ENCODE data around the gene HSBP1. TPM values are rescaled to one million over a fixed set of nuclear protein-coding genes. Genes with fewer than 3 reads are reported as not detected.

HSBP1 gene
- total and polyA plus RNA-seq, 2 of the 8 experiments (the other 6 are each of a cell fraction or from before 2014, with no cell fraction given): 78.4 to 219 TPM

- no peaks in the 10 kb centered on the region for H3K79me2 ChIP-seq (ENCODE audit: control insufficient read depth in 1 of 2, insufficient read depth in 2 of 2, low read length in 2 of 2)
- peak overlapping the region; percentile 40; the same call in 1 of the 2 replicates for H3K18ac ChIP-seq (ENCODE audit: extremely low read depth, low read length)
- H3K9ac ChIP-seq (replicated peaks in 1 of 4; ENCODE audit: extremely low read depth in 1 of 4, low read depth in 3 of 4, low read length in 3 of 4): no peak overlapping the region
- H2BK120ac ChIP-seq (replicated peaks; ENCODE audit: low read depth, low read length): peak overlapping the region; percentile 55
- H3K23ac ChIP-seq (ENCODE audit: insufficient read length): no peak overlapping the region
- FAIRE-seq: no peak
- WGBS, 2 experiments (ENCODE audit: extremely low coverage in 1 of 2, insufficient coverage in 1 of 2, insufficient read length in 1 of 2, insufficient replicate concordance in 2 of 2, low coverage in 1 of 2, low lambda C conversion rate in 2 of 2, missing lambda C conversion rate in 1 of 2): 82% methylated on average over 5 of the region's 5 CpGs; no CpG with 5 or more reads in 1 of the 2 experiments
- H4K91ac ChIP-seq (replicated peaks; ENCODE audit: insufficient read length, low read length): peak overlapping the region; percentile 5
- CTCF ChIA-PET (ENCODE audit: partially characterized antibody): no interaction called here
- peak overlapping the region; percentile 53; the same call in 1 of the 2 replicates for H2BK20ac ChIP-seq (ENCODE audit: low read length)
- no peaks in the 10 kb centered on the region for H3K23me2 ChIP-seq (ENCODE audit: low read depth, low read length)
- peak overlapping the region; percentile 25; the same call in 1 of the 2 replicates for H2BK15ac ChIP-seq (ENCODE audit: low read length)
- H2BK5ac ChIP-seq (ENCODE audit: low read depth, low read length): no peak overlapping the region
- POLR2A ChIA-PET (ENCODE audit: partially characterized antibody): no interaction called here
- H3K9me3 ChIP-seq (ENCODE audit: insufficient read depth in 2 of 2, low read depth in 1 of 2, low read length in 1 of 2): no peaks in the 10 kb centered on the region
- peak overlapping the region; percentile 79; the same call in 1 of the 2 replicates for H2BK12ac ChIP-seq (ENCODE audit: low read depth, low read length)
- no peaks in the 10 kb centered on the region for H3K27me3 ChIP-seq (replicated peaks in 1 of 4; ENCODE audit: control insufficient read depth in 3 of 4, extremely low read depth in 1 of 4, insufficient read depth in 3 of 4, low read length in 3 of 4)
- H2AFZ ChIP-seq (ENCODE audit: low read length): no peak overlapping the region
- H3K4me1 ChIP-seq (replicated peaks in 1 of 4; ENCODE audit: control insufficient read depth in 3 of 4, insufficient read depth in 4 of 4, low read length in 3 of 4): peaks cover 2 to 11% (median 6%) of the 10 kb centered on the region in 4 experiments; a peak in 5 of 7 replicates
- DNase-seq (ENCODE audit: low read depth in 1 of 2, low spot score in 2 of 2): no peak
- H2AK5ac ChIP-seq (ENCODE audit: low read depth, low read length): peak overlapping the region; percentile 76; the same call in 1 of the 2 replicates
- H4K8ac ChIP-seq (ENCODE audit: extremely low read depth, insufficient read depth, low read length): no peak overlapping the region
- no peak overlapping the region for H3K4me2 ChIP-seq (ENCODE audit: insufficient read depth in 1 of 2, low read depth in 2 of 2, low read length in 2 of 2)
- H3K14ac ChIP-seq (ENCODE audit: insufficient read length): no peak overlapping the region
- no peak overlapping the region for H3K27ac ChIP-seq (ENCODE audit: low read depth, low read length)
- H4K5ac ChIP-seq (ENCODE audit: insufficient read length, low read depth, low read length): no peak overlapping the region
- H3K4ac ChIP-seq (replicated peaks; ENCODE audit: insufficient read length, low read depth, low read length): no peak overlapping the region
- H3K56ac ChIP-seq (replicated peaks; ENCODE audit: insufficient read length, low read depth, low read length): no peak overlapping the region
- no peaks in the 10 kb centered on the region for H4K20me1 ChIP-seq (replicated peaks in 1 of 2; ENCODE audit: control insufficient read depth in 1 of 2, insufficient read depth in 2 of 2, low read length in 2 of 2)
- no peaks in the 10 kb centered on the region for H3K36me3 ChIP-seq (ENCODE audit: control insufficient read depth in 2 of 4, insufficient read depth in 4 of 4, low read length in 3 of 4)
- H3K4me3 ChIP-seq (ENCODE audit: extremely low read depth in 1 of 4, insufficient read depth in 2 of 4, low read depth in 3 of 4, low read length in 4 of 4): no peak overlapping the region
- H3K79me1 ChIP-seq (ENCODE audit: low read depth, low read length): no peaks in the 10 kb centered on the region
- TF ChIP-seq RAD21 (IDR thresholded peaks at IDR 0.05 in 1 of 2, conservative IDR thresholded peaks at IDR 0.05 in 1 of 2; ENCODE audit: low read depth in 2 of 2, low read length in 2 of 2) (no peak), SUZ12 (IDR thresholded peaks at IDR 0.05; ENCODE audit: low read length) (no peak), SAP30 (IDR thresholded peaks at IDR 0.05; ENCODE audit: insufficient read depth, insufficient replicate concordance, low read length) (no peak), BACH1 (IDR thresholded peaks at IDR 0.05; ENCODE audit: low read length) (no peak), TAF7 (optimal IDR thresholded peaks at IDR 0.05; ENCODE audit: borderline replicate concordance, low read depth, low read length) (no peak), JUND (IDR thresholded peaks at IDR 0.05; ENCODE audit: low read length) (no peak), RNF2 (IDR thresholded peaks at IDR 0.05; ENCODE audit: borderline replicate concordance, low read depth, low read length, missing control alignments, poor library complexity, severe bottlenecking) (no peak), BRCA1 (IDR thresholded peaks at IDR 0.05; ENCODE audit: low read depth, low read length) (no peak), SIRT6 (IDR thresholded peaks at IDR 0.05; ENCODE audit: low read length) (no peak), ASH2L (IDR thresholded peaks at IDR 0.05; ENCODE audit: low read length) (no peak), RBBP5 (IDR thresholded peaks at IDR 0.05; ENCODE audit: borderline replicate concordance, low read depth, low read length) (no peak)
Measured at GRCh38 chr16:83771306-83771942, 36.4 kb upstream of the HSBP1 start.

Measured in H1 (cell line).